ENCODE data around the gene SNTB2. TPM values are rescaled to one million over a fixed set of nuclear protein-coding genes. Genes with fewer than 3 reads are reported as not detected.

SNTB2 gene
- total RNA-seq, 1 donor from 2014 or later: 10.4 TPM

Other genes starting within 250 kb of the SNTB2 start
- 0.67 TPM for gene HAS3, start 81.5 kb upstream of the SNTB2 start, total RNA-seq
- gene CHTF8, start 54.6 kb upstream of the SNTB2 start, total RNA-seq: 51.7 TPM
- 32.3 TPM for gene UTP4, start 54.5 kb upstream of the SNTB2 start, total RNA-seq
- gene VPS4A, start 124.2 kb downstream of the SNTB2 start, total RNA-seq: 30.3 TPM
- gene PDF, start 143.4 kb downstream of the SNTB2 start, total RNA-seq: 7.2 TPM
- gene COG8, start 152.4 kb downstream of the SNTB2 start, total RNA-seq: 25.9 TPM
- 8.0 TPM for gene NIP7, start 152.6 kb downstream of the SNTB2 start, total RNA-seq
- gene TMED6, start 164.6 kb downstream of the SNTB2 start, total RNA-seq: not detected
- 26.8 TPM for gene TERF2, start 198.8 kb downstream of the SNTB2 start, total RNA-seq
- 59.8 TPM for gene CYB5B, start 237.5 kb downstream of the SNTB2 start, total RNA-seq